Type B pancreatic cell (in vitro differentiated cells): Measurements from ENCODE around the gene CHST1. TPM values are rescaled to one million over a fixed set of nuclear protein-coding genes. Genes with fewer than 3 reads are reported as not detected.

Experiments used
- DNase-seq: peaks from one replicate; pipeline ENCODE4 v3.0.0; 2021; ENCODE audit warnings: mixed read lengths; ENCODE audit not compliant: unreplicated experiment; ENCODE audit errors: extremely low spot score
- H3K27ac Mint-ChIP-seq: 2 replicates; pipeline ENCODE4 v1.8.0; 2021; ENCODE audit warnings: mild to moderate bottlenecking, mixed read lengths
- H3K27me3 Mint-ChIP-seq: 2 replicates; pipeline ENCODE4 v1.8.0; 2021; ENCODE audit warnings: mixed read lengths
- H3K36me3 Mint-ChIP-seq: 2 replicates; pipeline ENCODE4 v1.8.0; 2021; ENCODE audit warnings: mixed read lengths
- H3K4me1 Mint-ChIP-seq: one replicate; pipeline ENCODE4 v1.8.0; 2021; ENCODE audit warnings: mixed read lengths; ENCODE audit not compliant: unreplicated experiment
- H3K4me3 Mint-ChIP-seq: 2 replicates; pipeline ENCODE4 v1.8.0; 2021; ENCODE audit warnings: mild to moderate bottlenecking, mixed read lengths
- H3K9me3 Mint-ChIP-seq: 2 replicates; pipeline ENCODE4 v1.8.0; 2021; ENCODE audit warnings: mixed read lengths
- CTCF ChIP-seq: fragments of 200-600 bp; sonication (generic); conservative IDR thresholded peaks from 2 replicates; pipeline ENCODE4 v1.5.0; 2021; ENCODE audit warnings: antibody characterized with exemption, mild to moderate bottlenecking
- total RNA-seq: library from RNA; stranded (reverse); gene quantifications from 2 replicates; pipeline ENCODE4 v1.2.1, GENCODE V29; 2021; ENCODE audit warnings: low replicate concordance

The CHST1 gene
- total RNA-seq, 1 donor from 2014 or later: 9.2 TPM

- Mint-ChIP-seq H3K4me3 (no peak overlapping the region), H3K9me3 (no peaks in the 10 kb centered on the region), H3K27me3 (peaks cover 18% of the 10 kb centered on the region), H3K36me3 (no peaks in the 10 kb centered on the region), H3K4me1 (peaks cover 3% of the 10 kb centered on the region), H3K27ac (no peak overlapping the region)
- DNase-seq: no peak
- no peak for TF ChIP-seq CTCF
Observed at GRCh38 chr11:45673441-45673840, 8.0 kb upstream of the CHST1 start.

- Mint-ChIP-seq H3K27ac (no peak overlapping the region), H3K27me3 (peaks cover 23% of the 10 kb centered on the region), H3K4me1 (no peaks in the 10 kb centered on the region), H3K4me3 (no peak overlapping the region), H3K9me3 (no peaks in the 10 kb centered on the region), H3K36me3 (no peaks in the 10 kb centered on the region)
- no peak for DNase-seq
- no peak for TF ChIP-seq CTCF
Observed at GRCh38 chr11:45672593-45672992, 7.2 kb upstream of the CHST1 start.

- H3K27me3 Mint-ChIP-seq: peaks cover 34% of the 10 kb centered on the region
- no peak for DNase-seq
- no peak overlapping the region for H3K27ac Mint-ChIP-seq
- H3K36me3 Mint-ChIP-seq: no peaks in the 10 kb centered on the region
- no peak for TF ChIP-seq CTCF
- H3K4me1 Mint-ChIP-seq: no peaks in the 10 kb centered on the region
- no peak overlapping the region for H3K4me3 Mint-ChIP-seq
- H3K9me3 Mint-ChIP-seq: no peaks in the 10 kb centered on the region
Observed at GRCh38 chr11:45671246-45672171, 6.1 kb upstream of the CHST1 start.

- DNase-seq: no peak
- no peaks in the 10 kb centered on the region for H3K9me3 Mint-ChIP-seq
- no peak for TF ChIP-seq CTCF
- H3K4me3 Mint-ChIP-seq: no peak overlapping the region
- H3K4me1 Mint-ChIP-seq: no peaks in the 10 kb centered on the region
- no peak overlapping the region for H3K27ac Mint-ChIP-seq
- H3K36me3 Mint-ChIP-seq: no peaks in the 10 kb centered on the region
- H3K27me3 Mint-ChIP-seq: peaks cover 41% of the 10 kb centered on the region
Observed at GRCh38 chr11:45670386-45671135, 5.1 kb upstream of the CHST1 start.

GRCh38 chr11:45669956-45670355 lies 4.5 kb upstream of the CHST1 start:
- DNase-seq: no peak
- H3K4me1 Mint-ChIP-seq: no peaks in the 10 kb centered on the region
- peaks cover 37% of the 10 kb centered on the region for H3K27me3 Mint-ChIP-seq
- H3K9me3 Mint-ChIP-seq: no peaks in the 10 kb centered on the region
- H3K27ac Mint-ChIP-seq: no peak overlapping the region
- H3K36me3 Mint-ChIP-seq: no peaks in the 10 kb centered on the region
- no peak for TF ChIP-seq CTCF
- H3K4me3 Mint-ChIP-seq: no peak overlapping the region
